Measurements from ENCODE around the gene PID1.

Gene PID1

DNA sequence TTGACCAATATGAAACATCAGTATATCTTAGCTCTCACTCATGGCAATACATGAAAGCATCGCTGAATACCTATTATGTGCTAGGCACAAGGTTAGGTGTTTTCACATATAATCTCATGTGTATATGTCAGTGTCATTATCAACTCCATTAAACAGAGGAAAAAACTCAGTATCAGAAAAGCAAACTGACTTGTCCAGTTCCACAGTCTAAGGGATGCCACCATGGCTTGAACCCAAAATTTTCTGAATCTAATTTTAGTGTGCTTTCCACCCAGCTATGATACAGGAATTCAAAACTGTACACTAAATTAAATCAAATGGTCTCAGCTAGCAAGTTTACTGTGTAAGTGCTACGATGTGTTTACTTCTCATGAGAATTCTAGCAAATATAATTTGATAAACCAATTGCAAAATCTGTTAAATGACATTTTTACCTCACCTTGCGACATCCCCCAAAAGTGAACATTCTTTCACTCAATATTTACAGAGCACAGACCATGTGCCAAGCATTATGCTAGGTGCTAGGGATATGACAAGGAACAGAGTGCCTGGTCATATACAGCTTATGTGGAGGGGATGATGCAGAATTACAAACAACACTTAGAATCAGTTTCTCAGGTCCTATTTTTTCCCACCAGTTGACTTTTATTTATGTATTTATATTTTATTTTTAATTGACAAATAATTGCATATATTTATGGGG is 211.6 kb downstream of the PID1 start:
- no peak for DNase-seq

DNA sequence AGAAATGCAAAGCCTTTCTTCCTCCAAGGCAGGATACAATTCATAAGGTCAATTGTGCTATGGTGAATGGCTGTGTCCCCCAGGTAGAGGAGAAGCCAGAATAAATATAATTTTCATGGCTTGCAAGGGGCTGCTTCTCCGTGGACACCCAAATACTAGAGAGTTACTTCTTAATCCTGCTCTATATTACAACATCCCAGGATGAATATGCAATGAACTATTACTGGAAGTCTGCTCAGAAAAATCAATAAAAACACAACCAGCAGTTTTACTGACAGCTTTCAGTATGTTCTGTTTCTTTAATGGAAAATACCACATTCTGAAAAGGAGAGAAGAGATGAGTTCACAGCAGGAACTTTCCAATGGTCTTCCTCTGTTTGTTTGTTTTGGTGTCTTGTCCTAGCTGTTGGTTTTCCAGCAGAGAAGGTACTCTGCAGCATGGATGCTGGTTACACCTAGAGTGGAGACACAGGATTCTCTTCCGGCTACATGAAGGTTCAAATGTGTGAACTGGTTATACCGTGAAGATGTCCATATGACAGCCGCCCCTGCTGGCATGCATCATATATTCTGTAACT is 213.0 kb downstream of the PID1 start:
- no peak for DNase-seq

DNA sequence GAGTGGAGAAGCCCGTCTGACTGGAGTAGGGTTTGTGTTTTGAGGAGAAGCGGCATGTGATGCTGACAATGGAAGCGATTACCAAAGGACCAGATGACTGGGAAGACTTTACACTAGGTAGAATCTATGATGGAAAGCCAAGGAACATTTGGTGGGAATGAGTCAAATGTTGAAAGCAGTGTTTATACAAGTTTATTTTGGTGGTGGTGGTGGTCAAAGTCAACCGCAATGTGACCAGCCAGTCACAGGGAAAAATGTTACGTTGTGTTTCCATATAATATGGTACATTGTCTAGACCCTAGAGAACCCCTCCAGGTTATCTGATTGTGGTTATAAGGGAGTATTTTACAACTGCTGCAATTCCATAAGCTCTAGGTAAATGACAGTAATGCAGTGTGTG is 216.8 kb downstream of the PID1 start:
- DNase-seq = no peak

DNA sequence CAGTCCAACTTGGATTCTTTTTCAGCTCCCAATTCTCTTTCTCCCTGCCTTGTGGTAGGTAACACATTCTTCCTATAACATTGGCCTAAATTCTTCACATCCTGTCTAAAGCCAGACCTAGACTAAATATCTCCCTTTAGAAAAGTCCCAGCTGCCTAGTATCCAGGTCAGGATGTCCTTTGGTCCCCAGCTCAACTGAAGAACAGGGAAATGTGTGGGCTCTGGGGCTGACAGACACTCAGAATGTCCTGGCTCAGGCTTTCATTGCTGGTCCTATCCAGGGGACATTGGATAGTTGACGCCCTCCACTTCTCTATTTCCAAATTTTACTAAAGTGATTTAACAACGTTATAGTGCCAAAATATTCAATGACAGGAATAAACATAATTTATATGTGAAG is 219.3 kb downstream of the PID1 start:
- DNase-seq = no peak

DNA sequence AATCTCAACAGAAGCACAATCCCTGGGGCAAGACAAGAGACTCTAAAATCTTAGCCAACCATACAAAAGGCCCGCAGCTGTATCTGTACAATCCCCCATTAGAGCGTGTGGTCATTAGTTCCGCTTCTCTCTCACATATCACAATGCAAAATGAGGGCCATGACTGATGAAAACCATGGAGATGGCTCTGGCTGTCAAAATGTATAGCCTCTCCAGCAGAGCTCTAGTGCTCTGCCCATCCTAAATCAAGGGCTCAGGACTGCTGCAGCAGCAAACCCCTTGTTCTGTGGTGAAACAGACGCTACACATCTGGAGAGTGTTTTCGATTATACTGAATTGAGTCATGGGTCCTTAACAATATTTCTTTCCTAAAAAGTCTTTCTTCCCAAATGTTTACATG is 221.0 kb downstream of the PID1 start:
- no peak for DNase-seq

DNA sequence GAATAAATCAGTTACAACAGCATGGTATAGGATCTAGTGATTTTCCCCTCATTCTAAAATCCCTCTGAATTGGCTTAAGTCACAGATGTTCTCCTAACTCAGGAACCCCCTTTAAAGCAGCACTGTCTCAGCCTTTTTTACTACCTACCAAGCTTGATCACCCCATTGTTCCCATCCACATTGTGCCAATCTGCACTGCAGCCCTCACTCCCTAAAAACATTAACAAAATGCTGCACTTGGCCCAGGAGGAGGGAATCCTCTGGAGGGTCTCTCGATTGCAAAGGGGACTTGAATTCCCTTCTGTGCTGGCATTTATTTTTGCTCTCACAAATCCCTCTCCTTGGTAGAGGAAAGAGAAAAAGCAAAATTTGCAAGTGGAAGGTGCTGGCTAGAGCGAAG is 223.0 kb downstream of the PID1 start:
- DNase-seq = no peak

DNA sequence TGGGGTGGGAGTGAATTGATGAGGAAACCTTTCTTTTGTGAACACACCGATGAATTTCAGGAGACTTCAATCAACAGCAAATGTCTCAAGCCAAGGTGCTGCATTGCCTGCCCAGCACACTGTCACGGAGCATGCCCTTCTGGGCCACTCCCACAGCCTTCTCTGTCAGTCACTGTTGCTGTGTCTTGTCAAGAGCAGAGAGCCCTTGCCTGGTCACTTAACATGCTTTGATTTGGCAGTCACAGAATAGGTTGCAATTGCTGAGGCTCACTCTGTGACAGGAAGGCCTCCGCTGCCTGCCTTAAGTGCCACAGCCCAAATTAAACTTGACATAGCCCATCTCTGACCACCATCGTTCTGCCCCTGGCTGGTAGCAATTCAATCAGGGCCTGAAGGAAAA is 225.4 kb downstream of the PID1 start:
- DNase-seq = no peak

DNA sequence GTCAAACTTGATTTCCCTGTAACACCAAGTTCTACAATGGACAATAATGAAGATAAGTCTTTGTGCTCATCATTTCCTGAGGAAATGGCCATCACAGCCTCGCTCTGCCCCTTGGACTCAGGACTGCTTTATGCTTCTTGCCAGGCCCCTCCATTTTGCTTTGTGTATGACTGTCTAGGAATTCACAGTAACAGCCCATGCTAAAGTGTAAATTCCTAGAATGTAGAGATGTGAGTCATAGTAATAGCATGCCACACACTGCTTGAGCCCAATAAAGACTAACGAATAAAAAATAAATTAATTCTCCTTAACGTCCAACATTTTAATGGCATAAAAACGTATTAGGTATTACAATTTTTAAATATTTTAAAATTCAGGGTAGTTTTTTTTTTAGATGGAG is 226.5 kb downstream of the PID1 start:
- no peak for DNase-seq

DNA sequence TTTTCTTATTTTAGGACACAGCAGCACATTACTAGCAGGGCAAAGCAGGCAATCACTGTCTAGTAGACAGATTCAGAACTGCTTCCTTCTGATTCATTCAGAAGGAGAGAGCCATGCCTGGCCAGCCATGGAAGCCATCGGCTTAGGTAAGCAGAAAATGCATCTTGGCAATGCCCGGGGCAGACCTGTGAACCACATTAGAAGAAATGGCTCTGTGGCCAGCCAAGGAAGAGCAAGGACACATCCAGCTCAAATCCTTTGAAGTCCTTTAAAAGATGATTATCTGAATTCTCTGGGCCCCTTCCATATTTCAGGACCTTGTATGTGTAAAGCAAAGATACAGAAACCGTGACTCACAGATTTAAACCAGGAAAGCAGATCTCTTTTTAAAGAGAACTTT is 227.4 kb downstream of the PID1 start:
- no peak for DNase-seq

DNA sequence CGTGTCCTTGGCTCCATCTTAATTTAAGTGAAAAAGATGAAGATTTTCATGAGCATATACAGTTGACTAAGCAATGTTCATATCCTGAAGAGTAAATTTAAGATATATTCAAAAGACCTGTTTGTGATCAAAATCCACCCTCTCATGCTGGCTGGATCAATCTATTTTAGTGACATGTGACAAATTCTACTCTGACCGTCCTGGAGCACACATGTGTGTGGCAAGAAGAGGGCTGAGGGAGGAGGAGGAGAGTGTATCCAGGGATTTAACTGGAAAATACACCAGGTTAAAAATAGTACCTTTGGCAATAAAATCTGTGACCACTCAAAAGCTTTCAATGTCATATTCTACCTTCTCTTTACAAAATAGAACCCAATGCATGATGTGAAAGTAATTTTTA is 228.7 kb downstream of the PID1 start:
- no peak for DNase-seq

DNA sequence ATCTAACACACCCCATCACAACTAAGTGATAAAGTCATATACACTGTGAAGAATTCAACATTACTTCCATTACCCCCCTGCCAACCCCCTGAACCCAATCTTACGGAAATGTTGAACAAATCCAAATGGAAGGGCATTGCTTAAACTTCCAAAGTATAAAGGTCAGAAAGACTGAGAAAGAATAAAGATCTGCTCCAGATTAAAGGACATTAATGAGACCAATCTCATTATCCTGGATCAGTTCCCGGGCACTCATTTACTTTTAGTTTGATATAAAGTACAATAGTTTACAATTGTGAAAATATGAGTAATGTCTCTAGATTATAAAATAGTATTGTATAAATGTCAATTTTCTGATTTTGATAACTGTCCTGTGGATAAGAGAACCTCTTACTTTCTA is 229.4 kb downstream of the PID1 start:
- no peak for DNase-seq

DNA sequence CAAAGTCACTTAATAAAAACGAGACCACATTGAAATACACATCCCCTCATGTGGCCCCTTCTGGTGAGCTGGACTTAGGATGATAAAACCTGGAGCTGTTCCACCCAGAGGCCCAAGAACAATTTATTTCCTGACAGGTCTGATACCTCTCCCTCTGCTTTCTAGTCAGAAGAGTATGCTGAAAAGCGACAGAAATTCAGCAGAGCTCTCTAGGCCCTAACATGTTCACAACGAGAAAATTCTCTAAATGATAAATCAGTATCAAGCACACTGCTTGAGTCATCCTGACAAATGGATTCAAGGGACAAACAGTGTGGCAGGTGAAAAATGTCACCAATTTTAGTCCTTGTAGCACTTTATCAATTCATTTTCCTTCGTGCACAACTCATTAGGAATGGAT is 233.5 kb downstream of the PID1 start:
- no peak for DNase-seq

DNA sequence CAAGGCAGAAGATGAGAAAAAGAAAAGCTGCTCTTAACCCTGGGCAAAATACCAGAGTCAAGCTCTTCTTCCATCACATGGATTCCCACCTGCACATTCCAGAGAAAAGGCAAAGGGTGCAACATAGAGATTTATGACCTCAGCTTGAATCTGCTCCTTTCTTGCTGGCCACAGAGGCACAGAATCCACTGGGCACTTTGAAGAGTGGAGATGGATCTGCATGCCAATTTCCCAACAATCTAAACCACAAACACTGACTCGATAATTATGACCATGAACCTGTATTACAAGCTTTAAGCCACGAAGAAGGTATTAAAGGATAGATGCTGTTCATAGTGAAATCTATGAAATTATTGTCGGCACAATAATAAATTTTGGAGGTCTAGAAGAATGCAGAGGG is 237.3 kb downstream of the PID1 start:
- DNase-seq = no peak

DNA sequence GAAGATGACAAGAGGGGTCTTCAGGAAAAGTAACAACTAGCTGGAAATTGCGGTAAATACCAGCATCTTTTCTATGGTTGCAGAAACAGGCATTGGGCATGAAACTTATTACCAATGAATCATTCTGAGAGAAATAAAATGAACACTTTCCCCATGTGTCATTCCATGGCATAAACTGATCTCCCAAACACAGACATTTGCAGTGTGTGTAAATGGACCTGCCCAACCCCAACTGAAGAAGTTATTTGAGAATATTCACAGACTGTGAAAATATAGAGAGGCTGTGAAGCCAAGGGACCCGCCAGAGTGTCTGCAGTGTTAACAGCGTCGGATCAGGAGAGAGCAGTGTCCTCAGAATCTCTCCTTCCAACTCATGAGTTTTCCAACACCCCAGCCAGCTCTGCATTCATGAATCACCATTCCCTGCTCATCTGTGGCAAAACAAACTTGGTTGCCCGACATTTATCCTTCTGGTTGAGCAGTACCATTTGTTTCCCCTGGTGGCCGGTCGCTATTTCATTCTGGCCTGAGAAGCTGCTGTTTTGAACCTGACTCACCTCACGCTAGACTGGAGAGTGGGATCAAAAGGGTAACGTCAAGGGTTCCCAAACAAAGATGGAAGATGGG is 238.4 kb downstream of the PID1 start:
- no peak for DNase-seq

DNA sequence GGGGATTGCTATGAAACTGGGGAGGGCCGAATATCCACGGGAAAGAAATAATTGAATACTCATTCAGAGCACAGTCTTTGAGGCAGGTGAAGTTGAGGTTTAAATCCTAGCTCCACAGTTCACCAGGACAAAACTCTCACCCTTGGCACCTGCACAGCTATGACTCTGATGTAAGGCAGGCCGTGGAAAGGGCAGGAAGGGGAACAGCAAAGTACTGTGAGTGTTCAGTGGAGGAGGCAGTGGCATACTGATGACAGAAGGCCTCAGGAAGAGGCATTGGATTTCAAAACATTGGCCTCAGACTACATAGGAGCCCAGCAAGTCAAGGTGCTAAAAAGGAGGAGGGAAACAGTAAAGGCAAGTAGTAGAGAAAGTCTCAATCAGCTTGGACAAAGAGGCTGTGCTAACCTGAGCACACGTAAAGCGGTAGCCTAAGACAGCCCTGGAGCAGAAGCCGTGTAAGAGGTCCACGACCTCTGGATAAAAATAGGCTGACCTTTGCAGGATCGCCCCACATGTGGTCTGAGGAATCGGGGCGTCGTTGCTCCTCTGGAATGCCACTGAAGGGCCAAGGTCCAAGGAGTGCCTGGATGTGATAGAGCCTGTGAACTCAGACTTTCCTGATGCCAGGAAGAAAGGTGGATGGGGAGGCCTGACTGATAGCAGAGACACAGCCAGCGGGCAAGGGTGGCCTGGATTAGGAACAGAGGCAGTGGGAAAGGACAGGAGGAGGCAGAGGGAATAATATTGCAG is 243.6 kb downstream of the PID1 start:
- DNase-seq = no peak

DNA sequence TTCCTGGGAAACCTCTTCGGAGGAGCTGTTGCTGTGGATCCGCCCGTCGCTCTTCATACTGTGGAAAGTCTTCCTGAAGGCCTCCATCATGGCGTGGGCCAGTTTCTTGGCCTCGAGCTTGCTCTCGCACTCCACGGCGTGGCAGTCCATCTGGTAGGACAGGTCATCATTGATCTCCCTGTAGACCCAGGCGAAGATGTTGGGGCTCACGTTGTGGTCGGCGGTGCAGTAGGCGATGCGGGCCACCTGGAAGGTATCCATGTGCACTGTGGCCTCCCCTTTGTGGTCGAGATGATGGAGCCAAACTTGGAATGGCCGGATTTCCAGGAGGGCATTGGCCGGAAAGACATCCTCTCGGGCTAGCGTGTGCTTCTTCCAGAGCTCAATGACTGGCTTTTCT is 245.4 kb downstream of the PID1 start:
- no peak for DNase-seq

DNA sequence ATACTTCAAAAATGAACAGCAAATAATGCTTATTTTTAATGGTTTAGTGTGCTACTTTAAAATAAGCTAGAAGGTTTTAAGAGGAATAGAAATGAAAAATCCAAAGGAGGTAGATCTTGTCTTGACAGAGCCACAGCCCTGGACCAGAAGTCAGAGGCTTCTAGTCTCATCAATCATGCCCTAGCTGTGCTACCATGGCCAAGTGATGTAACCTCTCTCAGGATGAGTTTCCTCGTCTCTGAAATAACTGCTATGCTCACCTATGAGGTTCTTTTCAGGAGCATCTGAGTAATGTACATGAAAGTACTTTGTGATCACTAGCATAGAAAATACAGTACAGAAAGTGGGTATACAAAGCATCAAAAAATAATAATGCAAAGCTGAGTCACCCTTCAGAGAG is 248.4 kb downstream of the PID1 start:
- no peak for DNase-seq

DNA sequence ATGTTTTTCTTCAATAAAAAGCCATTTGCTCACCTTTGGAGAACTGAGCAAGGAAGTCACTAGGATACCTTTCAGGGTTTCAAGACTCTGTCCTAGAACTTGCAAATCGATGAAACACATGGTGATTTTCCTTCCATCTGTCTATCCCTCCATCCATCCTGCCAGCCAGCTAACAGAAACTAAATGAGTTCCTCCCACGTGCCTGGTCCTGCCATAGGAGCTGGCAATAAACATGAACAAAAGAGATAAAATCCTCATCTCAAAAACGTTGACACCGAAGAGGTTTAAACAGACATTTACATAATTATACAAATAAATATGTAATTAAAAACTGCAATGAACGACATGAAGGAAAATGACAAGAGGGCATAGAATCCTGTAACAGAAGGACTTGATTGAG is 249.0 kb downstream of the PID1 start:
- no peak for DNase-seq

DNA sequence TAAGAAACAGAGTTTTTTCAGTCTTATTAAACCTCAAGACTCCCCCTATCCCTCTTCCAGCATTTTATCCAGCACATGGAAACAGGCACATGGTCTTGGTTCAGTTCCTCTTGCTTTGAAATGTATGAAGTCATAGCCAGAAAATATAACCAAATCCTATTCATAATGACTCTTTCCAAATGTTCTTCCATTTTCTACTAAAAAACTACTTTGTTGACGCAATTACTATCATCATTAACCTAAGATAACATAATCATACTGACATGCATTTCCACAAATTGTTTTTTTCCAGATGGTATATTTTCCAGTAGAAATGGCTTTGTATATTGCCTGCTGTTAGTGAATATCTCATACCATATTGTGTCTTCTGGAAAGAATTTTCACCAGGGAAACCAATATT is 261.3 kb downstream of the PID1 start:
- DNase-seq = no peak

DNA sequence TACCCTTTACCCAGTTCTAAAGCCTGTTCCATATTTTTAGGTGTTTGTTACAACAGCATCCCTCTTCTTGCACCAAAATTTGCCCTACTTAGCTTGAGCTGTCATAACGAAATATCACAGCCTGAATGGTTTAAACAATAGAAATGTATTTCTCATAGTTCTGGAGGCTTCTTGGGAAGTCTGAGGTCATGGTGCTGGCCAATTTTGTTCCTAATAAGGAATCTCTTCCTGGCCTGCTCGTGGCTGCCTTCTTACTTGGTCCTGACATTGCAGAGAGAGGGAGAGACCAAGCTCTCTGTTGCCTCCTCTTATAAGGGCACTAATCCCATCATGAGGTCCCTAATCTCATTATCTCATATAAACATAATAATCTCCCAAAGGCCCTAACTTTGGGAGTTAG is 267.8 kb downstream of the PID1 start:
- no peak for DNase-seq

DNA sequence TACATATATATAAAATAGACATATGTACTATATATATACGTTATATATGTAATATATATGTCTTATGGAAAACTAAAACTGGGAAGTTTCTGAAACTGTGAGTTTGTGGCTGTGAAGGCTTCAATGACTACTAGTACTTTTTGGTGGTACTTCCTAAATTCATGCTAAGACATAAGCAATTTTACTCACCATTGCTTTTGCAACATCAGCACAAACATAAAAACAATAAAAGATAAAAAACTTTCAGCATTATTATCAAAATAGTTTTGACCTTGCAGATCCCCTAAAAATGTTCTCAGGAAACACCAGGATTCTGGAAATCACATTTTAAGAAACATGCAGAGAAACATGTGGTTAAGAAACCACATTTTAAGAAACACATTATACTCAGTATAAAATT is 269.9 kb downstream of the PID1 start:
- DNase-seq = no peak

DNA sequence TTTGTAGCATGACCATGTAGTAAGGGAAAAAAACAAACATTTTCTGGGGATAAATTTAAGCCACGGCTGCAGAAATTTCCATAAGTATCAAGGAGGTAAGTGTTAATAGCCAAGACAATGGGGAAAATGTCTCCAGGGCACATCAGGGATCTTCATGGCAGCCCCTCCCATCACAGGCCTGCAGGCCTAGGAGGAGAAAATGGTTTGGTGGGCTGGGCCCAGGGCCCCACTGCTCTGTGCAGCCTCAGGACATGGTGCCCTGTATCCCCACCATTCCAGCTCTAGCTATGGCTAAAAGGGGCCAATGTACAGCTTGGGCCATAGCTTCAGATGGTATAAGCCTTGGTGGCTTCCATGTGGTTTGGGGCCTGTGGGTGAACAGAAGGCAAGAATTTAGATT is 271.8 kb downstream of the PID1 start:
- DNase-seq = no peak

DNA sequence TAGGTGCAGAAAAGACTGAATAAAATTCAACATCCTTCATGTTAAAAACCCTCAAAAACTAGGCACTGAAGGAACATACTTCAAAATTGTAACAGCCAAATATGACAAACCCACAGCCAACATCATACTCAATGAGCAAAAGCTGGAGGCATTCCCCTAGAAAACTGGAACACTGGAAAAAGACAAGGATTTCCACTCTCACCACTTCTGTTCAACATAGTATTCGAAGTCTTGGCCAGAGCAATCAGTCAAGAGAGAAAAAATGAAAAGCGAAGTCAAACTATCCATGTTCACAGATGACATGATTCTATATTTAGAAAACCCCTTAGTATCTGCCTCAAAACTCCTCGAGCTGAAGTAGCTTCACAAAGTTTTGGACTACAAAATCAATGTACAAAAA is 282.3 kb downstream of the PID1 start:
- DNase-seq = no peak

Data from activated CD4-positive, CD25-positive, alpha-beta regulatory T cell treated with anti-CD3 and anti-CD28 coated beads, Interleukin-2, amount 50 U/mL, for 72 hours (primary cell).